NB4 (cell line): ENCODE measurements around the gene PTPRN.

ENCODE experiments used
- DNase-seq: peaks from one replicate; pipeline ENCODE4 v3.0.0; 2010; ENCODE audit warnings: low read depth
- H3K4me3 ChIP-seq: one replicate; pipeline ENCODE4 v1.5.1; 2011; ENCODE audit warnings: mild to moderate bottlenecking, low read depth, low read length, moderate library complexity
- MYC ChIP-seq: IDR thresholded peaks from 2 replicates; pipeline ENCODE4 v1.6.1; 2011; ENCODE audit warnings: low read depth, low read length
- POLR2A ChIP-seq: IDR thresholded peaks from 2 replicates; pipeline ENCODE4 v1.6.1; 2011; ENCODE audit warnings: mild to moderate bottlenecking; ENCODE audit not compliant: insufficient read length; ENCODE audit errors: extremely low read depth
- TF ChIP-seq, protein P1 (sequence below): IDR thresholded peaks from one replicate; pipeline ENCODE4 v1.5.1; 2012; ENCODE audit warnings: low read depth, low read length
- TF ChIP-seq, protein P2 (sequence below): IDR thresholded peaks from 2 replicates; pipeline ENCODE4 v1.6.1; 2011; ENCODE audit warnings: low read depth, low read length

Gene PTPRN

DNA sequence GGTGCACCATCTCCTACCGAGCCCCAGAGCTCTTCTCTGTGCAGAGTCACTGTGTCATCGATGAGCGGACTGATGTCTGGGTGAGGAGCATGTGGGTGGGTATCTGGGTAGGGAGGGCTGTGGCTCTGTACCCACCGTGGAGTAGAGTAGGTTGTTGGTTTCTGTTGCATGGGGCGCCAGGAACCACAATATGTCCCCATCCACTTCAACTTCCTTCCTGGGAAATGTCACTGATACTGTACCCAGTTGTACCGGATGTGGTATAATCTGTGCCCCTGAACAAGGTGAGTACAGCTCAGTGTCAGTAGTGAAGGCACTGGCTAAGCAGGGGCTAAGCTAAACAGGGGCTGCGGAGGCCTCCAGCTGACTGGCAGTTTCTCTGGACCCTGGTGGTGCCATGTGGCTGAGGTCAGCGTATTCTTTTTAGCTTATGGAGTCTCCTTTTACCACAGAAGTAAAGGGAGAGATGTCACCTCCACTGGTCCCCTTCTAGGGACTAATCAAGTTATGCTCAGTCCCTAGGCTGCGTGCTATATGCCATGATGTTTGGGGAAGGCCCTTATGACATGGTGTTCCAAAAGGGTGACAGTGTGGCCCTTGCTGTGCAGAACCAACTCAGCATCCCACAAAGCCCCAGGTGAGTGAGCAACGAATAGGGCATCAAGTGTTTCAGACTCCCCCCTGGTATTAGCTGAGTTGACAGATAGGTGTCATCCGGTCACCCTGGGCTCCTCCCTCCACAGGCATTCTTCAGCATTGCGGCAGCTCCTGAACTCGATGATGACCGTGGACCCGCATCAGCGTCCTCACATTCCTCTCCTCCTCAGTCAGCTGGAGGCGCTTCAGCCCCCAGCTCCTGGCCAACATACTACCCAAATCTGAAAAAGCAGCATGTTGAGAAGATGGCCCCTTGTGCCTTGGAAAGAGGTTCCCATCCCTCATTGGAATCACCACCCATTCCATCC, 61.2 kb downstream of the PTPRN start:
- H3K4me3 ChIP-seq = peak overlapping the region; percentile 12
- DNase-seq = peak; percentile 76
- TF ChIP-seq, protein P1, sequence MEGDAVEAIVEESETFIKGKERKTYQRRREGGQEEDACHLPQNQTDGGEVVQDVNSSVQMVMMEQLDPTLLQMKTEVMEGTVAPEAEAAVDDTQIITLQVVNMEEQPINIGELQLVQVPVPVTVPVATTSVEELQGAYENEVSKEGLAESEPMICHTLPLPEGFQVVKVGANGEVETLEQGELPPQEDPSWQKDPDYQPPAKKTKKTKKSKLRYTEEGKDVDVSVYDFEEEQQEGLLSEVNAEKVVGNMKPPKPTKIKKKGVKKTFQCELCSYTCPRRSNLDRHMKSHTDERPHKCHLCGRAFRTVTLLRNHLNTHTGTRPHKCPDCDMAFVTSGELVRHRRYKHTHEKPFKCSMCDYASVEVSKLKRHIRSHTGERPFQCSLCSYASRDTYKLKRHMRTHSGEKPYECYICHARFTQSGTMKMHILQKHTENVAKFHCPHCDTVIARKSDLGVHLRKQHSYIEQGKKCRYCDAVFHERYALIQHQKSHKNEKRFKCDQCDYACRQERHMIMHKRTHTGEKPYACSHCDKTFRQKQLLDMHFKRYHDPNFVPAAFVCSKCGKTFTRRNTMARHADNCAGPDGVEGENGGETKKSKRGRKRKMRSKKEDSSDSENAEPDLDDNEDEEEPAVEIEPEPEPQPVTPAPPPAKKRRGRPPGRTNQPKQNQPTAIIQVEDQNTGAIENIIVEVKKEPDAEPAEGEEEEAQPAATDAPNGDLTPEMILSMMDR = no peak
- no peak; the same call in 1 of the 2 replicates for TF ChIP-seq MYC
- TF ChIP-seq, protein P2, sequence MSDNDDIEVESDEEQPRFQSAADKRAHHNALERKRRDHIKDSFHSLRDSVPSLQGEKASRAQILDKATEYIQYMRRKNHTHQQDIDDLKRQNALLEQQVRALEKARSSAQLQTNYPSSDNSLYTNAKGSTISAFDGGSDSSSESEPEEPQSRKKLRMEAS = no peak

DNA sequence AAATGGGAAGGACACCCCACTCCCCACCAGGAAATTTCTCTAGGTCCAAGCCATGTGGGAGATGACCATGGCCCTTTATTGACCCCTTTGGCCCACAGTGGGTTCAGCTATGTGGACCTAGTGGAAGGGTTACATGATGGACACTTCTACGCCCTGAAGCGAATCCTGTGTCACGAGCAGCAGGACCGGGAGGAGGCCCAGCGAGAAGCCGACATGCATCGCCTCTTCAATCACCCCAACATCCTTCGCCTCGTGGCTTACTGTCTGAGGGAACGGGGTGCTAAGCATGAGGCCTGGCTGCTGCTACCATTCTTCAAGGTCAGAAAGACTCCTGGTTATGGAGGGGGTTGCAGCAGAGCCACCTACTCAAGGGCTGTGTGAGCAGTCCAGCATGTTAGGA, 62.6 kb downstream of the PTPRN start:
- no peak for DNase-seq
- peak overlapping the region; percentile 91 for H3K4me3 ChIP-seq
- TF ChIP-seq, protein P2 = no peak
- TF ChIP-seq MYC (no peak), POLR2A (no peak)
- TF ChIP-seq, protein P1 = no peak

DNA sequence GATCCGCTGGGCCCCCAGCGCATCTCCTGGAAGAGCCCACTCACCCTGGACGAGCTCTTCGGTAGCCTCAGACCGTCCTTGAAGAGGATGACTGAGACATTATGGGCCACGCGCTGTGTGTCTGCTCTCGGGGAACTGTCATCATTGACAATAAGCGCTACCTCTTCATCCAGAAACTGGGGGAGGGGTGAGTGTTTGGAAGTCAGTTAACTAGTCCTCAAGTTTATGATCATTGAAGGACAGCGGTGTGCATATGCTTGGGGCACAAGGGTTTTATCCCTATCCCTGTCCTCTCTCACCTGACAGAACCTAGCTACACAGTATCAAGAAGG, 63.3 kb downstream of the PTPRN start:
- TF ChIP-seq, protein P2 = no peak
- TF ChIP-seq POLR2A (no peak), MYC (no peak)
- TF ChIP-seq, protein P1 = no peak
- peak; percentile 22 for DNase-seq
- peak overlapping the region; percentile 91 for H3K4me3 ChIP-seq

DNA sequence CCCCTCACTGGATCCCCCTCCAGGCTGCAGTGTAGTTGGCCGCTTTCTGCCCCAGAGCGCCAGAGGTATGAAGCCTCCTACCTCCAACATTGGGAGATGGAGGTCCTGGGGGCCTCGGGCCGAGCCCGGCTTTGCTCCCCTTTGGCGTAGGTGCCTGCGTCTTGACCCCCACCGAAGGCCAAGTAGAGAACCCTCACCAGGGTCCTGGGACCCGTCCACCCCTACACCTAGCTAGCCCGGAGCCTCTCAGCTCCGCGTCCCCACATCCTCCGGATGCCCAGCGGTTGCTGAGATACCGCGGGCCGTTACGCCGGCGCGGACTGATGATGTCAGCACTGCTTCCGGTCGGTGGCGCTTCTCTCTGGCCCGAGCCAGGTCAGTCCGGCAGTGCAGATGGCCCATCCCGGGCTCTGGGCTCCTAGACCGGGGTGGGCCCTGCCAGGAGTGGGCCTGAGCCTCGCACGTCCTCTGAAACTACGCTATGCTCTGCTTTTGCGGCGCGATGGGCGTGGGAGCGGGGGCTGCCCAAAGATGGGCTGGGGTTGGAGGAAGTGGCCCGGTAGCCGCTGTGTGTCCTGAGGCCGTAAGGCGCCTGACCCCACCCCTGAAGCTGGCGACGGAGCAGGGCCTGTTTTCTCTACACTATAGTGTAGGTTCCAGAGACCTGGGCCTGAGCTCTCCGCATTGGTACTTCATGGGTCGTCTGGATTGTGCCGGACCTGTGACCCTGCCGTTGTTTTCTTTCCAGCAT, 63.9 kb downstream of the PTPRN start, which contains the start of the genes GLB1L and STK16:
GLB1L (minus strand) TSS at position 297 of the 751 bp plus-strand sequence. CDS start 1,871 bp downstream, outside the sequence.
STK16 (plus strand) TSS at position 332 of the 751 bp plus-strand sequence. CDS start 521 bp downstream, outside the sequence.
- DNase-seq = peak; percentile 95
- TF ChIP-seq, protein P2 = no peak
- TF ChIP-seq POLR2A = peak; percentile 82
- no peak; the same call in 1 of the 2 replicates for TF ChIP-seq MYC
- TF ChIP-seq, protein P1 = no peak
- peak within 1 kb of the TSS; percentile 91 for H3K4me3 ChIP-seq

DNA sequence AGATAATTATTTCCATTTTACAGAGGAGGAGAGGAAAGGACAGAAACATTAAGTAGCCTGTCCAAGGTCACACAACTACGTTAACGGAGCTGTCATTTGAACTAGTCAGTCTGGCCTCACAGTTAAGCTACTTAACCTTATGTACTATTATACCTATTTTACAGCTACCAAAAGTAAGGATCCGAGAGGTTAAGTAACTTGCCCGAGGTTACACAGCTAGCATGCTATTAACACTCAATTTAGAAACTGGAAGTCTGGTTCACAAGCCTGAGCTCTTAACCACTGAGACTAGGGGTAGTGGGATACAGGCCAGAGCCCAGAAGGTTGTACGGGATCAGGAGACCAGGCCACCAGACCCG, 64.4 kb downstream of the PTPRN start:
- TF ChIP-seq POLR2A (no peak), MYC (no peak)
- TF ChIP-seq, protein P2 = no peak
- TF ChIP-seq, protein P1 = no peak
- peak overlapping the region; percentile 91 for H3K4me3 ChIP-seq
- DNase-seq = no peak
